ENCODE data around the gene TBC1D22A.

Gene TBC1D22A

GRCh38 chr22:46862418-46863324, 100.2 kb downstream of the TBC1D22A start:
- DNase-seq = no peak

- no peak for DNase-seq
Measured at GRCh38 chr22:46863794-46864193, 101.3 kb downstream of the TBC1D22A start.

DNA sequence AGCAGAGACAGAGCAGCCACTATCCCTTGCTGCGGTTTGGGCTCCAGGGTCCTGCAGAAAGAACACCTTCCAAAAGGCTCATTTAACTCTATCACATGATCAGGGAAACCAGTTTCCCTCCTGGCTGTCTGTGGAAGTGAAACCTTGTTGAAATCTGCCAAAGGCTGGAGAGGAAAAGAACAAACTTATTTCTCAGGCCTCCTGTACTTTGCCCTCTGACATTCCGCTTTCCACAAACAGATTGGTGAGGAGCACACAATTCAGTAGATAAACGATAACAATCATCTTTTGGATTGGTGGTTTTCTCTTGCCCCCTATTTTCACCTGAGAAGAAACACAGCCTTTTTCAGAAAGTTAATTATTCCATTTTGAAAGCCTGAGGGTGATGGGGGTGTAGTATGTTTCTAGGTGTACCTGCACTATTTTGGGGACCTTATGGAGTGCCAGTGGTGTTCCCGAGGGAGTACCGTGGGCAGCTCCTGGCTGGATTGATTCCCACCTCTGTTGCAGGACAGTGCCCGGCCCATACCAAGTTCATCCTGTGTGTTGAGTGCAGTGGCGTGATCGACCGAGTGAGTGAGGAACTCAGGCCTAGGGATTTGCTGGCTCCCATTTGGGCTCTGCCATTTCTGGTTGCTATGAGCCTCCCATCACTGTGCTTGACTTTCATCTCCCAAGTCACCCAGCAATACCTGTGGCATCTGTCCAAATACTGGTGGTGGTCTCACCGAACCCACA, 102.0 kb downstream of the TBC1D22A start:
- DNase-seq = no peak

DNA sequence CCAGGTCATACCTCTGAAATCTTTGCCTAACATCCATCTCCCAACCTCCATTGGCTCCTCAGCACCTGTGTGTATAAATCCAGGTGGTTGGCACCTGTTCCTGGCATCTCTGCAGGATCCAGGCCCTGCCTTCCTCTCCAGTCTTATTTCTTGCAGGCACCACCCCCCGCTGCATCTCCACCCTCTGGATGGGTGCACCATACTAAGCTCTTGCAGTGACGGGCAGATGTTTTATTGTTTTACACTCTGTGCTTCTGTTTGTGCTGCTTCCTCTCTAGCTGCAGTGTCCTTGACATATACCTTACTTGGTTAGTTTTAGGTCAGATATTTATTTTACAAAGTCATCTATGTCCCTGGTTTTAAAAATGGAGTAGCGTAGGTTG, 102.6 kb downstream of the TBC1D22A start:
- no peak for DNase-seq

- no peak for DNase-seq
Measured at GRCh38 chr22:46865642-46866041, 103.2 kb downstream of the TBC1D22A start.

DNA sequence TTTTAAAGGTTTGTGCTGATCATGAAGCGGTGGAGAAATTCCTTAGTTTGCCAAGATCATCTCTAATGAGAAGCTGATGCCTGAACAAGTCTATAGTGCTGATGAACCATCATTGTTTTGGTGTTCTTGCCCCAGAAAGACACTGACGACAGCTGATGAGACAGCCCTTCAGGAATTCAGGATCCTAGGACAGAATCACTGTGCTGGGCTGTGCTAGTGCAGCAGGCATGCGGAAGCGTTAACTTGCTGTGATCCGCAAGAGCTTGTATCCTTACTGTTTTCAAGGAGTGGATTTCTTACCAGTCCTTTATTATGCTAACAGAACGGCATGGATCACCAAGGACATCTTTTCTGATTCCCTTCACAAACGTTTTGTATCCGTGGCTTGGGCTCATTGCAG, 104.1 kb downstream of the TBC1D22A start:
- DNase-seq = no peak

- no peak for DNase-seq
Measured at GRCh38 chr22:46867106-46867505, 104.7 kb downstream of the TBC1D22A start.

DNA sequence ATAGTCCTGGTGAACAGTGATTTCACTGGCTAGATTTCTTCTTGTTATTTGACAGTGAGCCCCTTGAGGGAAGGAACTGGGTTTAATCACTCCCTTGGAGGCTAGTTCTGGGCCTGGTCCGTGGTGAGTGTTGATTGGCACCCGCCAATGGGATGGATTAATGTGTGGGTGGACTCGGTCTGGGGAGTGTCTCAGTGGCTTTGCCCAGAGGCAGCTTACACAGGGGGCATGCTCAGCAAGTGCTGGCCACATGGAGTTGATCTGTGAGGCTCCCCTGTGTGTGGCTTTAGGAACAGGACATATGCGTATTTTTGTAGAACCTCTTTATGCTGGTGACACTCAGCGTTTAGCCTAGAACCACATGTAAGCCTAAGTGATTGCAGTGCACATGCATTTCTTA, 106.9 kb downstream of the TBC1D22A start:
- DNase-seq = no peak

GRCh38 chr22:46869831-46870441, 107.5 kb downstream of the TBC1D22A start:
- DNase-seq = no peak

- no peak for DNase-seq
Measured at GRCh38 chr22:46871826-46872225, 109.4 kb downstream of the TBC1D22A start.

- no peak for DNase-seq
Measured at GRCh38 chr22:46875089-46875488, 112.6 kb downstream of the TBC1D22A start.

DNA sequence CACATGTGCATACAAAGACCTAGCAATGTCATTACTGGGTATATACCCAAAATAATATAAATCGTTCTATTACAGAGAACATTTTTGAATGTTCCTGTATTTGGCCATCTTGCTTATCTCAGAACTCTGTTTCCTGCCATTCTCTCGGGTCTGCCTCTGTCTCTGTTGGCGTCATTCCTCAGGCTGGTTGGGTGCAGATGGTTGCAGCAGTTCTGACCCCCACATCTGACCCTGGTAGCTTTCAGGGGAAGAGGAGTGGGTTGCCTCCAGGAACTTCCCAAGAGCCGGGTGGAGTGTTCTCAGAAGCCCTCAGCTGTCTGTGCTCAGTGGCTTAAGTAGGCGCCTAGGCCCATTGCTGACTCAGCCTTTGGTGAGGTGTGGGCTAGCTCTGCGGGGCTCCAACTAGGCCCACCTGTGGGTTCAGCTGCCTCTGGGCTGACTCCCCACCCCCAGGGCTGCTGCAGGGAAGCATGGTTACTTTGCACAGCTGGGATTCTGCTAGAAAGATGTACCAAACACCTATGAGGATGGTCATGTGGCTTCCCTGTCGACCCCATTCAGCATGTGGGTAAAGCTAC, 114.0 kb downstream of the TBC1D22A start:
- DNase-seq = no peak

DNA sequence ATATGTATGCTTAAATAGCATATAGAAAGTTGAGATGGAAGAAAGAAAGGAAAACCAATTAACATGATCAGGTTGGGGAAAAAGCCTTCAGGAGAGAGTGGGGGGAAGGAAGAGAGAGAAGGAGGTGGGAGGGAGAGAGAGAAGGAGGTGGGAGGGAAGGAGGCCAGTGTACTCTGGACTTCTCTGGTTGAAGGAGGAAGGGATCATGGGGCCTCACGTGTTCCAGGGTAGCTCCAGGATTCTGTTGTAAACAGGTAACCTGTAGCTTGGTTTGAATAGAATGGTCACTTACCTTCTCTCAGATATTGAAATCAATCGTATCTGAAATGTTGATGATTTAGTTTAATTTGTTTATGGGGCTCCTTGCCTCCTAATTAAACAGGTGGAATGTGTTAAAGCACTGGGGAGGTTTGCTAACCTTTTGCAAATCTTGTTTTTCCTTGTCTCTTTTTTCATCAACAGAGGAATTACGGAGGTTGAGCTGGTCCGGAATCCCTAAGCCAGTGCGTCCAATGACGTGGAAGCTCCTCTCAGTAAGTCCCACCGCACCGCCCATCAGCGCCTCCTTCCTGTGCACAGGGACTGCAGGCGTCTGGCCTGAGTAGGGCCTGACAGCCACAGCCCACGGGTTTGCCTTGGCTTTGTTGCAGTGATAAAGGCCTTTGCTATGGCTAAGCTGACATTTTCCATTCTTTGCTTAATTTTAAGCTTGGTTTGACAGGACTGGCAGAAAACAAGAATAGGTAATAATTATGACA, 115.9 kb downstream of the TBC1D22A start:
- no peak for DNase-seq

GRCh38 chr22:46879083-46879482, 116.6 kb downstream of the TBC1D22A start:
- no peak for DNase-seq

GRCh38 chr22:46881373-46882118, 119.1 kb downstream of the TBC1D22A start:
- no peak for DNase-seq

DNA sequence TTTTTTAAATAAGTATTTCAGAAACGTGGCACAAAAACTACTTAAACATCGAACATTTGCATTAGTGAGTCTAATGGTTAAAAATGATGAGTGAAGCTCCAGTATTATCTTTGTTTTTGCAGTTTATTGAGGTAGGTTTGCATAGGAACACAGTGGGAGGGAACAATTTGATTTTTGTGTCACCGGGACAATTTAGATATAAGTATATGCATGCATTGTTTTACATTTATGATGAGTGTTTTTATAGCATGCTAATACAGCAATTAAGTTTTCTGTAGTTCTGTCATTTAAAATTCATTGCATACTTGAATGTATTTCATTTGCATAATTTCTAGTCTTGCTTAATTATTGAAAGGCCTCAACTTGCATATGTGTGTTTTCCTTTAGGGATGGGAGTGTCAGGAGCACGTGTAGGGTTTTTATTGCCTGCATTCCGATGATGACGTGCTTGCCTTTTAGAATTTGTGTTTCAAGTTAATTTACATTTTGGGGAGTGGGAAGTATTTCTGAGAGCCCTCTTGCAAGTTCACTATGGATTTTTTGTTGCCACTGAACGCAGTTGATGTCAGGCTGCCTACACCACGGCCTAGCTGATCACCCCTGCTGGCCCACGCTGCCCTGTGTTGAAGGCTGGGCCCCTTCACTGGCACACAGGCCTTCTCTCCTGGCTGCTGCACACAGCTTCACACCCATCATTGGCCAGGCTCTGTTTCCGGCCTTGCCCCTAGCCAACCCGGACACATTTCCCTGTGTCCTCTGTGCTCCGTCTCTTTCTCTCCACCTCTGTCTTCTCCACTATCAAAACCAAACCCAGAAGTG, 120.9 kb downstream of the TBC1D22A start:
- no peak for DNase-seq

GRCh38 chr22:46884365-46884764, 121.9 kb downstream of the TBC1D22A start:
- DNase-seq = no peak

- DNase-seq = no peak
Measured at GRCh38 chr22:46887978-46888377, 125.5 kb downstream of the TBC1D22A start.

DNA sequence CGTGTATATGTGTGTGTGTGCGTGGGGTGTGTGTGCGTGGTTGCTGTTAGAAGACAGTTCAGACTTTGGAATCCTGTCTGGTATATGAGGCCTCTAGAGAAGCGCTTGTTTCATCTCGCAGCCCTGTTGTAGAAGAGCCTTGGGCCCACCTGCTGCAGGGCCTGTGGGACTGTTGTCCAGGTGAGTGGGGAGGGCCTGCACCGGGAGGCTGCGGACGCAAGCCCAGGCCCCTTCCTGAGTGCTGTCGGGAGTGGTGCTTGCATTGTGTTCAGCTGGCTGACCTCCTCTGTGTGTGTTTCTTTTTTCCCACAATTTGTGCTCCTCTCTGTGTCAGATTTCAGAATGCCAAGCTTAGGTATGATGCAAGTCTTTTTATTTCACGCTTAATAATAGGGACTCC, 128.4 kb downstream of the TBC1D22A start:
- no peak for DNase-seq

DNA sequence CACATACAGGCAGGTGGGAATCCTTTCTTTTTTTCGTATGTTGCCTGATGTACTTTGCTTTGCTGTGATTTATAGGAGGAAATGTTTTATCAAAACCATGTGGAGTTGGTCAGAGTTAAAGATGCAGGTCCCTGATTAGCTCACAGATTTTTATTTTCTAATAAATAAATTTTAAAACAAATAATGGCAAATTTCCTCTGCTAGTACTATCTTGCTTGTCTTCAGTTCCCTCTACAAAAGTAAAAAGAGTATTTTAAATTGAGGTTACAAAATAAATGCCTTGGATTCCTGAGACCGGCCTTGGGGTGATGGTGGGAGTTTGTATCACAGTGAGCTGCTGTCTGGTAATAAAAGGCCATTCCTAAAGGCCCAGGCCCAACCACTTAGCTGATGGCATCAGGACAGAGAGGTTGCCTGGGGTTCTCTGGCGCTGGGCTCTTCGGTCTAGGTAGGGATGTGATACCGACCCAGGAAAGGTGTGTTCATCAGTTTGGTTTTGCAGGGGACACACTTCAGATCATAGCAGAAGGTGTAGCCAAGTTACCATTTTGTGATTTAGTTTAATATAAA, 129.0 kb downstream of the TBC1D22A start:
- DNase-seq = no peak

GRCh38 chr22:46892866-46893265, 130.4 kb downstream of the TBC1D22A start:
- no peak for DNase-seq

Data from NCI-H1105 (cell line).